ENCODE results near the gene TRAF5.

TRAF5 gene

GRCh38 chr1:211372463-211372862 is 45.8 kb downstream of the TRAF5 start:
- TF ChIP-seq SIN3A (IDR thresholded peaks at IDR 0.05; ENCODE audit: borderline replicate concordance, insufficient read depth, low read length) (no peak), POLR2AphosphoS5 (IDR thresholded peaks at IDR 0.05; ENCODE audit: low read depth, low read length) (no peak), FOXP2 (optimal IDR thresholded peaks at IDR 0.05; ENCODE audit: borderline replicate concordance, extremely low read depth, extremely low read length, insufficient read depth) (no peak), TAF1 (IDR thresholded peaks at IDR 0.05; ENCODE audit: borderline replicate concordance, insufficient read depth, low read length) (no peak)
- TF ChIP-seq, protein P1, sequence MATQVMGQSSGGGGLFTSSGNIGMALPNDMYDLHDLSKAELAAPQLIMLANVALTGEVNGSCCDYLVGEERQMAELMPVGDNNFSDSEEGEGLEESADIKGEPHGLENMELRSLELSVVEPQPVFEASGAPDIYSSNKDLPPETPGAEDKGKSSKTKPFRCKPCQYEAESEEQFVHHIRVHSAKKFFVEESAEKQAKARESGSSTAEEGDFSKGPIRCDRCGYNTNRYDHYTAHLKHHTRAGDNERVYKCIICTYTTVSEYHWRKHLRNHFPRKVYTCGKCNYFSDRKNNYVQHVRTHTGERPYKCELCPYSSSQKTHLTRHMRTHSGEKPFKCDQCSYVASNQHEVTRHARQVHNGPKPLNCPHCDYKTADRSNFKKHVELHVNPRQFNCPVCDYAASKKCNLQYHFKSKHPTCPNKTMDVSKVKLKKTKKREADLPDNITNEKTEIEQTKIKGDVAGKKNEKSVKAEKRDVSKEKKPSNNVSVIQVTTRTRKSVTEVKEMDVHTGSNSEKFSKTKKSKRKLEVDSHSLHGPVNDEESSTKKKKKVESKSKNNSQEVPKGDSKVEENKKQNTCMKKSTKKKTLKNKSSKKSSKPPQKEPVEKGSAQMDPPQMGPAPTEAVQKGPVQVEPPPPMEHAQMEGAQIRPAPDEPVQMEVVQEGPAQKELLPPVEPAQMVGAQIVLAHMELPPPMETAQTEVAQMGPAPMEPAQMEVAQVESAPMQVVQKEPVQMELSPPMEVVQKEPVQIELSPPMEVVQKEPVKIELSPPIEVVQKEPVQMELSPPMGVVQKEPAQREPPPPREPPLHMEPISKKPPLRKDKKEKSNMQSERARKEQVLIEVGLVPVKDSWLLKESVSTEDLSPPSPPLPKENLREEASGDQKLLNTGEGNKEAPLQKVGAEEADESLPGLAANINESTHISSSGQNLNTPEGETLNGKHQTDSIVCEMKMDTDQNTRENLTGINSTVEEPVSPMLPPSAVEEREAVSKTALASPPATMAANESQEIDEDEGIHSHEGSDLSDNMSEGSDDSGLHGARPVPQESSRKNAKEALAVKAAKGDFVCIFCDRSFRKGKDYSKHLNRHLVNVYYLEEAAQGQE (IDR thresholded peaks at IDR 0.05; ENCODE audit: insufficient read depth in 1 of 2, low read depth in 2 of 2, low read length in 2 of 2), result no peak

- no peak for TF ChIP-seq TAF1 (IDR thresholded peaks at IDR 0.05; ENCODE audit: borderline replicate concordance, insufficient read depth, low read length)
- TF ChIP-seq, protein P1 (IDR thresholded peaks at IDR 0.05; ENCODE audit: insufficient read depth in 1 of 2, low read depth in 2 of 2, low read length in 2 of 2), result no peak
- TF ChIP-seq SIN3A (IDR thresholded peaks at IDR 0.05; ENCODE audit: borderline replicate concordance, insufficient read depth, low read length), result no peak
- TF ChIP-seq FOXP2 (optimal IDR thresholded peaks at IDR 0.05; ENCODE audit: borderline replicate concordance, extremely low read depth, extremely low read length, insufficient read depth), result no peak
- no peak for TF ChIP-seq POLR2AphosphoS5 (IDR thresholded peaks at IDR 0.05; ENCODE audit: low read depth, low read length)
These were observed 48.6 kb downstream of the TRAF5 start for GRCh38 chr1:211375146-211375818.

DNA sequence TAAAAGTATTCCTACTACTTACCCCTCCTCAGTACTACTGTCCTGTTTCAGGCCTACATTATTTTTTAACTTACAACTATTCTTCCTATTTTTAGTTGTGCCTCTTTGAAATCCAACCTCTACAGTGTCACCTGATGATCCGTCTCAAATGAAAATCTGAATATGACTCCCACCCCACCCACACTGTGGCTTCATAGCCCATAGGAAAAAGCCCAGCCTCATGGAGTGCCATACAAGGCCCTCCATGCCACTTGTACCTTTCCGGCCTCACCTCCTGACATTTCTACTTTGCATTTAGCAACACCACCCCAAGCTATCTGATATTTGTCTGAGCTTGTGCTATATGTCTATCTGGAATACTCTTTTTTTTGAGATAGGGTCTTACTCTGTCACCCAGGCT is 49.3 kb downstream of the TRAF5 start:
- TF ChIP-seq, protein P1 (IDR thresholded peaks at IDR 0.05; ENCODE audit: insufficient read depth in 1 of 2, low read depth in 2 of 2, low read length in 2 of 2), result no peak
- TF ChIP-seq TAF1 (IDR thresholded peaks at IDR 0.05; ENCODE audit: borderline replicate concordance, insufficient read depth, low read length) (no peak), SIN3A (IDR thresholded peaks at IDR 0.05; ENCODE audit: borderline replicate concordance, insufficient read depth, low read length) (no peak), POLR2AphosphoS5 (IDR thresholded peaks at IDR 0.05; ENCODE audit: low read depth, low read length) (no peak), FOXP2 (optimal IDR thresholded peaks at IDR 0.05; ENCODE audit: borderline replicate concordance, extremely low read depth, extremely low read length, insufficient read depth) (no peak)

DNA sequence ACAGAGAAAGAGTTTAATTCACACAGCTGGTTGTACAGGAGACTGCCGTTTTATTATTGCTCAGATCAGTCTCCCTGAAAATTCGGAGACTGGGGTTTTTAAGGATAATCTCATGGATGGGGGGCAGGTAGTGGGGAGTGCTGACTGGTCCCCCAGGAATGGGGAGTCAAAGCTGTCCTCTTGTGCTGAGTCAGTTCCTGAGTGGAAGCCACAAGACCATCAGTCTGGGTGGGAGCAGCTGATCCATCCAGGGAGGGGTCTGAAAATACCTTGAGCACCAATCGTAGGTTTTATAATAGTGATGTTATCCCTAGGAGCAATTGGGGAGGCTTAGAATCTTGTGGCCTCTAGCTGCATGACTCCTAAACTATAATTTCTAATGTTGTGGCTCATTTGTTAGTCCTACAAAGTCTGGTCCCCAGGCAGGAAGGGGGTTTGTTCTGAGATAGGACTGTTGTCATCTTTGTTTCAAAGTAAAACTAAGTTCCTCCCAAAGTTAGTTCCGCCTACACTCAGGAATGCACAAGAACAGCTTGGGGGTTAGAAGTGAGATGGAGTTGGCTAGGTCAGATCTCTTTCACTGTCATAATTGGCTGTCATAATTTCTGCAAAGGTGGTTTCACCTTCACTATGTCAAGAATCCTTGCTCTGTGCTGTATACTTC is 50.3 kb downstream of the TRAF5 start:
- TF ChIP-seq FOXP2 (optimal IDR thresholded peaks at IDR 0.05; ENCODE audit: borderline replicate concordance, extremely low read depth, extremely low read length, insufficient read depth) (no peak), TAF1 (IDR thresholded peaks at IDR 0.05; ENCODE audit: borderline replicate concordance, insufficient read depth, low read length) (no peak), POLR2AphosphoS5 (IDR thresholded peaks at IDR 0.05; ENCODE audit: low read depth, low read length) (no peak), SIN3A (IDR thresholded peaks at IDR 0.05; ENCODE audit: borderline replicate concordance, insufficient read depth, low read length) (no peak)
- TF ChIP-seq, protein P1 (IDR thresholded peaks at IDR 0.05; ENCODE audit: insufficient read depth in 1 of 2, low read depth in 2 of 2, low read length in 2 of 2), result no peak
